PFSK-1 (cell line): Measurements from ENCODE around the gene COPG2.

Source experiments
- POLR2AphosphoS5 ChIP-seq: IDR thresholded peaks from 2 replicates; pipeline ENCODE4 v1.6.1; 2012; ENCODE audit warnings: low read depth, mild to moderate bottlenecking, control low read depth, low read length, moderate library complexity
- TAF1 ChIP-seq: IDR thresholded peaks from 2 replicates; pipeline ENCODE4 v1.6.1; 2012; ENCODE audit warnings: low read length, control low read depth, borderline replicate concordance; ENCODE audit not compliant: insufficient read depth

DNA sequence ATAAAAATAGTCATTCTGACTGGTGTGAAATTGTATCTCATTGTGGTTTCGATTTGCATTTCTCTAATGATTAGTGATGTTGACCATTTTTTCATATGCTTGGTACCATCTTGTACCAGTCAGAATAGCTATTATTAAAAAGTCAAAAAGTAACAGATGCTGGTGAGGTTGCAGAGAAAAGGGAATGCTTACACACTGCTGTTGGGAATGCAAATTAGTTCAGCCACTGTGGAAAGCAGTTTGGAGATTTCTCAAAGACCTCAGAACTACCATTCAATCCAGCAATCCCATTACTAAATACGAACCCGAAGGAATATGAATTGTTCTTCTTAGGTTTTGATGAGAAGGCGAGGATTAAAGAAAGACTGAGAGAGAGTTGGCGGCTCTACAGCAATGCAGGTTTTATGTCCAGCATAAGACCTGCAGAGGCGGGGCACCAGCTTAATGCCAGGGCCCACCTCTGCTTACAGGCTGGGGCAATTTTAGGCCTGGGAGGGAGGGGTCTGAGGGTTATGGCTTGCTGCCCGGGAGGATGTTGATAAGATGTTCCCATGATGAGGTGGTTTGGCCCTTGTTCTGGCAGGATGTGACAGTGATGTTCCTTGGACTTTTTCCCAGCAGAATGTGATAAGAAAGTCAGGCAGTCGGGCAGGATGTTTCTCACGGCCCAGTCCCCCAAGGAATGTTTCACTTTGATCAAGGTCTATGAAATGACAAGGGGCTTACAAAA, 102.2 kb downstream of the COPG2 start:
- no peak for TF ChIP-seq POLR2AphosphoS5
- no peak for TF ChIP-seq TAF1
